Neuronal stem cell (in vitro differentiated cells): Measurements from ENCODE around the gene HNRNPK. TPM values are rescaled to one million over a fixed set of nuclear protein-coding genes. Genes with fewer than 3 reads are reported as not detected.

Experiments used
- DNase-seq: peaks from one replicate; pipeline ENCODE4 v3.0.0-alpha.2; 2013; ENCODE audit warnings: low spot score
- H2AFZ ChIP-seq: one replicate; pipeline ENCODE4 v1.6.1; 2013; ENCODE audit warnings: mild to moderate bottlenecking, low read length, inconsistent platforms
- H2AK5ac ChIP-seq: 2 replicates; pipeline ENCODE4 v1.6.1; 2013; ENCODE audit warnings: low read depth, mild to moderate bottlenecking, inconsistent platforms, low read length, moderate library complexity, mixed read lengths
- H2BK120ac ChIP-seq: 2 replicates; pipeline ENCODE4 v1.6.1; 2013; ENCODE audit warnings: low read depth, mild to moderate bottlenecking, inconsistent platforms, low read length, moderate library complexity, mixed read lengths
- H2BK12ac ChIP-seq: one replicate; pipeline ENCODE4 v1.6.1; 2013; ENCODE audit warnings: low read length, inconsistent platforms
- H2BK15ac ChIP-seq: 2 replicates; pipeline ENCODE4 v1.6.1; 2013; ENCODE audit warnings: mild to moderate bottlenecking, low read length, inconsistent platforms, mixed read lengths
- H2BK5ac ChIP-seq: one replicate; pipeline ENCODE4 v1.6.1; 2013; ENCODE audit warnings: inconsistent platforms, mild to moderate bottlenecking, low read length, moderate library complexity
- H3K14ac ChIP-seq: one replicate; pipeline ENCODE4 v1.6.1; 2013; ENCODE audit warnings: low read length, inconsistent platforms
- H3K18ac ChIP-seq: 2 replicates; pipeline ENCODE4 v1.6.1; 2013; ENCODE audit warnings: low read length, inconsistent platforms
- H3K23ac ChIP-seq: 2 replicates; pipeline ENCODE4 v1.6.1; 2013; ENCODE audit warnings: low read depth, mild to moderate bottlenecking, mixed read lengths, low read length, inconsistent platforms; ENCODE audit not compliant: poor library complexity
- H3K27ac ChIP-seq: replicated peaks from 3 replicates; pipeline ENCODE4 v1.5.1; 2013; ENCODE audit warnings: low read length, inconsistent platforms
- H3K27me3 ChIP-seq, 3 experiments: 2 replicates each; pipeline ENCODE4 v1.6.1; 2013; ENCODE audit warnings: low read length in 3 of 3, mild to moderate bottlenecking in 2 of 3, inconsistent platforms in 1 of 3, low read depth in 1 of 3, mixed read lengths in 1 of 3, moderate library complexity in 1 of 3; ENCODE audit not compliant: control insufficient read depth in 3 of 3, insufficient read depth in 3 of 3
- H3K36me3 ChIP-seq, 2 donors: replicated peaks in 1 of 2; 2 replicates each; pipeline ENCODE4 v1.6.1; 2013; ENCODE audit warnings: low read length in 2 of 2; ENCODE audit not compliant: control insufficient read depth in 2 of 2, insufficient read depth in 2 of 2
- H3K4ac ChIP-seq: 2 replicates; pipeline ENCODE4 v1.6.1; 2013; ENCODE audit warnings: inconsistent platforms, mild to moderate bottlenecking, low read length, moderate library complexity
- H3K4me1 ChIP-seq, 2 donors: 1 replicate in 1 of 2; 2 replicates in 1 of 2; pipeline ENCODE4 v1.6.1; 2013; ENCODE audit warnings: low read length in 2 of 2, low read depth in 1 of 2; ENCODE audit not compliant: control insufficient read depth in 2 of 2, insufficient read depth in 1 of 2
- H3K4me2 ChIP-seq: one replicate; pipeline ENCODE4 v1.6.1; 2013; ENCODE audit warnings: mild to moderate bottlenecking, low read length, inconsistent platforms; ENCODE audit not compliant: insufficient read depth, poor library complexity, severe bottlenecking
- H3K4me3 ChIP-seq, 2 donors: 2 replicates each; pipeline ENCODE4 v1.5.1; 2013; ENCODE audit warnings: low read length in 2 of 2, mild to moderate bottlenecking in 2 of 2, inconsistent platforms in 1 of 2, moderate library complexity in 1 of 2
- H3K79me1 ChIP-seq: one replicate; pipeline ENCODE4 v1.6.1; 2013; ENCODE audit warnings: low read depth, mild to moderate bottlenecking, inconsistent platforms, low read length, moderate library complexity
- H3K9ac ChIP-seq: one replicate; pipeline ENCODE4 v1.6.1; 2013; ENCODE audit warnings: mild to moderate bottlenecking, low read depth, low read length, inconsistent platforms; ENCODE audit not compliant: poor library complexity
- H3K9me3 ChIP-seq, 2 donors: replicated peaks in 1 of 2; 2 replicates each; pipeline versions ENCODE3 to v1.6.1; 2013; ENCODE audit warnings: low read length in 2 of 2, mild to moderate bottlenecking in 2 of 2, inconsistent platforms in 1 of 2, low read depth in 1 of 2, mixed read lengths in 1 of 2, moderate library complexity in 1 of 2; ENCODE audit not compliant: control insufficient read depth in 2 of 2, insufficient read depth in 1 of 2
- H4K8ac ChIP-seq: one replicate; pipeline ENCODE4 v1.6.1; 2013; ENCODE audit warnings: low read depth, mild to moderate bottlenecking, inconsistent platforms, low read length, moderate library complexity
- H4K91ac ChIP-seq: one replicate; pipeline ENCODE4 v1.6.1; 2013; ENCODE audit warnings: low read length, low read depth, mild to moderate bottlenecking, inconsistent platforms; ENCODE audit not compliant: poor library complexity
- WGBS, 2 donors: extraction: QIAGEN DNeasy Blood & Tissue Kit; methylation state at CpG; one replicate each; pipeline ENCODE4 v1.1.7; 2013; ENCODE audit warnings: missing lambda C conversion rate in 2 of 2, mixed read lengths in 1 of 2; ENCODE audit not compliant: insufficient read length in 2 of 2, insufficient replicate concordance in 1 of 2; ENCODE audit errors: extremely low coverage in 2 of 2; 5-methylcytosine and 5-hydroxymethylcytosine counted together
- polyA plus RNA-seq, 2 experiments: library from polyadenylated mRNA; stranded (reverse); fragments of 200-250 nt; gene quantifications; one replicate each; pipeline ENCODE4 v1.2.3, GENCODE V29; 2013

Gene HNRNPK
- polyA plus RNA-seq (2013, experiment 1 of 2): 555 TPM
- polyA plus RNA-seq (2013, experiment 2 of 2): 556 TPM

DNA sequence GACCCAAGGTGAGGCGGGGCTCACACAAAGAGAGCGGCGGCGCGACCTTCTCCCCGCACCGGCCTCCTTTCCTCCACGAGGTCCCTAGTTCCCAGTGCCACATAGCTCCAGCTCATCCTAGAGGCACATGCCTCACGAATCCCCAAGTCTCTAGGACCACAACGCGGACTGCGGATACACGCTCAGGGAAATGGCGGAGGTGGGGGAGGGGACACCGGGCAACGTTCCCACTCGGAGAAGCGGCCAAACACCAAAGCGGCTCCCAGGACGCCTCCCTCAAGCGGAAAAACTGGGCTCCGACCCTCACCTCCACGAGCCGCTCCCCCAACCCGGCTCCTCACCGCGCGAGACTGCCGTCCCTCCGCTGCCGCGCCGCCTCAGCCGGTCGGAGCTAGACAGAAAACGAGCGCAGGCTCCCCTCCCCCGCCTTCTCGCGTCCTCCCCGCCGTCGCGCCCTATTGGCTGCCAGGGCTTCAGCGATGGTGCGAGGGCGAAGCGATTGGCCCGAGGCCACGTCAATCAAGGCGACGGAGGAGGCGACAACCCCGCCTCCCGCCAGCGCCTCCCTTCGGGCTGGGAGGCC is at the start of gene HNRNPK:
Gene HNRNPK, minus strand, starts transcription at position 404 of the 583 bp plus-strand sequence. CDS start 1,963 bp downstream, outside the sequence.
- Histone ChIP-seq H3K18ac (peak within 1 kb of the TSS; percentile 100), H3K23ac (peak within 1 kb of the TSS; percentile 100), H3K36me3 (peaks cover 6 to 63% of the 10 kb centered on the region in 2 donors), H3K4me2 (peak within 1 kb of the TSS; percentile 45), H2BK120ac (peak within 1 kb of the TSS; percentile 94), H3K9ac (peak within 1 kb of the TSS; percentile 99), H3K4me1 (peaks cover 2 to 4% of the 10 kb centered on the region in 2 donors), H2BK5ac (peak within 1 kb of the TSS; percentile 100), H2BK12ac (peak within 1 kb of the TSS; percentile 30), H3K79me1 (peaks cover 6% of the 10 kb centered on the region), H2BK15ac (peak within 1 kb of the TSS; percentile 100), H2AK5ac (peak within 1 kb of the TSS; percentile 100), H3K27me3 (no peaks in the 10 kb centered on the region), H3K9me3 (peaks cover 0 to 2% of the 10 kb centered on the region in 2 donors), H3K4ac (peak within 1 kb of the TSS; percentile 100), H2AFZ (peak within 1 kb of the TSS; percentile 86), H3K4me3 (peak within 1 kb of the TSS; percentile 97 to 98), H4K91ac (peak within 1 kb of the TSS; percentile 100), H3K27ac (peak within 1 kb of the TSS; percentile 94), H3K14ac (peak within 1 kb of the TSS; percentile 99), H4K8ac (peak within 1 kb of the TSS; percentile 99)
- DNase-seq: peak; percentile 99
- WGBS, 2 donors: no CpG with 5 or more reads among the region's 57 CpGs

DNA sequence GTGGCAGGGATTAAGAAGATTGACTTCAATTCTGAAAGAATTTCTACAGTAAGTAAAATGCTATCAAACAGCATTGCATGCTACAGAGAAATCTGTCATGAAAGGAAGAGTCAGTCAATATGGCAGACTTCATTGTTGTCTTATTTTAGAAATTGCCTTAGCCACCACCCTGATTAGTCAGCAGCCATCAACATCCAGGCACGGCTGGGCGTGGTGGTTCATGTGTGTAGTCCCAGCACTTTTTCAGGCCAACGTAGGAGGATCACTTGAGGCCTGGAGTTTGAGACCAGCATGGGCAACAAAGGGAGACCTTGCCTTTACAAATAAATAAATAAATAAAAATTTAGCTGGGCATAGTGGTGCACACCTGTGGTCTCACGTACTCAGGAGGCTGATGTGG is 47.2 kb upstream of the HNRNPK start:
- Histone ChIP-seq H3K27me3 (no peaks in the 10 kb centered on the region), H3K4me1 (no peaks in the 10 kb centered on the region), H2BK15ac (no peak overlapping the region), H4K91ac (no peak overlapping the region), H3K27ac (no peak overlapping the region), H2BK120ac (no peak overlapping the region), H3K14ac (no peak overlapping the region), H3K9me3 (no peaks in the 10 kb centered on the region), H2AK5ac (no peak overlapping the region), H3K23ac (no peak overlapping the region), H3K18ac (no peak overlapping the region), H2BK12ac (no peak overlapping the region), H3K4me3 (no peak overlapping the region), H3K9ac (no peak overlapping the region), H2AFZ (no peak overlapping the region), H3K4ac (no peak overlapping the region), H3K36me3 (no peaks in the 10 kb centered on the region), H3K4me2 (no peak overlapping the region), H3K79me1 (no peaks in the 10 kb centered on the region), H2BK5ac (no peak overlapping the region), H4K8ac (no peak overlapping the region)
- DNase-seq: no peak
- WGBS, 2 donors: no CpG with 5 or more reads among the region's 4 CpGs

DNA sequence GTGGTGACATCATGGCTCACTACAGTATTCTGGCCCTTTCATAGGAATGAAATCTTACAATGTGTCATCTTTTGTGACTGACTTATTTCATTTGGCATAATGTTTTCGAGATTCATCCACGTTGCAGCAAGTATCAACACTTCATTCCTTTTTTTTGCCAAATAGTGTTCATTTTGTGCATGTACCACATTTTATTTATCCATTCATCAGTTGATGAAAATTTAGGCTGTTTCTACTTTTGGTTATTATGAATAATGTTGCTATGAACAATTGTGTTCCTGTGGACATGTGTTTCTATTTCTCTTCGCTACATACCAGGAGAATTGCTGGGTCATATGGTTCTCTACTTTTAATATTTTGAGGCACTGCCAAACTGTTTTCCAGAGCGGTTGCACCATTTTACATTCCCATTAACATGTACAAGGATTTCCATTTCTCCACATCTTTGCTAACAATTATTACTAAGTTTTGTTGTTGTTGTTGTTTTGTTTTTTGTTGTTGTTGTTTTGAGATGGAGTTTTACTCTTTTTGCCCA is 44.1 kb upstream of the HNRNPK start:
- H3K79me1 ChIP-seq: no peaks in the 10 kb centered on the region
- H3K4me3 ChIP-seq: no peak overlapping the region
- WGBS, 2 donors: no CpG with 5 or more reads among the region's 4 CpGs

DNA sequence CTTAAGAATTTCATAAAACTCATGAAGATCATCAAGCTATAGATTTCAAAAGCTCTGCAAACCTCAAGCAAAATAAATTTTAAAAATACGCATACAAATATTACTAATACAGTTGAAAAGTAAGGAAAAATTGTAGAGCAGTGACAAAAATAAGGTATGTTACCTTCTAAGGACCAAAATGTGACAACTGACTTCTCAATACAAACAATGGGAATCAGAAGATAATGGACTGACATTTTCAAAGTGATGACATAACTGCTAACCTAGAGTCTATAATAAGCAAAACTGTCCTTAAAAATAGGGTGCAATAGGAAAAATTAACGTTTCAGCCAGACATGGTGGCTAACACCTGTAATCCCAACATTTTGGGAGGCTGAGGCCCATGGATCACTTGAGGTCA is 27.6 kb upstream of the HNRNPK start:
- Histone ChIP-seq H2AFZ (no peak overlapping the region), H4K8ac (no peak overlapping the region), H3K4me2 (no peak overlapping the region), H3K9ac (no peak overlapping the region), H3K23ac (no peak overlapping the region), H3K4me3 (no peak overlapping the region), H3K14ac (no peak overlapping the region), H2BK120ac (no peak overlapping the region), H3K79me1 (no peaks in the 10 kb centered on the region), H2BK5ac (no peak overlapping the region), H3K36me3 (peaks cover 4 to 39% of the 10 kb centered on the region in 2 donors), H3K9me3 (peaks cover 0 to 11% of the 10 kb centered on the region in 2 donors), H3K4ac (no peak overlapping the region), H3K27me3 (no peaks in the 10 kb centered on the region), H3K4me1 (no peaks in the 10 kb centered on the region), H2AK5ac (no peak overlapping the region), H3K18ac (no peak overlapping the region), H2BK12ac (no peak overlapping the region), H3K27ac (no peak overlapping the region), H4K91ac (no peak overlapping the region), H2BK15ac (no peak overlapping the region)
- no peak for DNase-seq
- WGBS, 2 donors: no CpG with 5 or more reads among the region's 2 CpGs

More for the DNA sequence above, 44.1 kb upstream of the HNRNPK start:
- Histone ChIP-seq H3K9ac (no peak overlapping the region), H2BK5ac (no peak overlapping the region), H3K4me1 (no peaks in the 10 kb centered on the region), H3K27ac (no peak overlapping the region), H2AFZ (no peak overlapping the region), H2BK120ac (no peak overlapping the region), H3K14ac (no peak overlapping the region), H2BK12ac (no peak overlapping the region), H3K18ac (no peak overlapping the region), H3K9me3 (no peaks in the 10 kb centered on the region), H3K23ac (no peak overlapping the region), H4K8ac (no peak overlapping the region), H3K4ac (no peak overlapping the region), H2BK15ac (no peak overlapping the region), H3K36me3 (no peaks in the 10 kb centered on the region), H2AK5ac (no peak overlapping the region), H3K4me2 (no peak overlapping the region), H4K91ac (no peak overlapping the region), H3K27me3 (no peaks in the 10 kb centered on the region)
- DNase-seq: no peak
